ENCODE measurements around the gene IQCE. TPM values are rescaled to one million over a fixed set of nuclear protein-coding genes. Genes with fewer than 3 reads are reported as not detected.

The IQCE gene
- total RNA-seq, 4 donors from 2014 or later: 6.6 to 14.3 (median 12.8) TPM

- no peak for ATAC-seq (ENCODE audit: low FRiP score)
These were observed 81.7 kb downstream of the IQCE start for GRCh38 chr7:2640482-2640830.

GRCh38 chr7:2640846-2641316 lies 82.1 kb downstream of the IQCE start:
- ATAC-seq (ENCODE audit: low FRiP score) (no peak), DNase-seq (ENCODE audit: low spot score) (no peak)
- no peak for TF ChIP-seq CTCF (IDR thresholded peaks at IDR 0.05)

More at GRCh38 chr7:2640482-2640830, 81.7 kb downstream of the IQCE start:
- no peak for TF ChIP-seq CTCF (IDR thresholded peaks at IDR 0.05)
- no peak for DNase-seq (ENCODE audit: low spot score)

- no peak for TF ChIP-seq CTCF (IDR thresholded peaks at IDR 0.05)
- DNase-seq (ENCODE audit: low spot score) (peak; percentile 52), ATAC-seq (ENCODE audit: low FRiP score) (peak; percentile 48)
These were observed 82.9 kb downstream of the IQCE start for GRCh38 chr7:2641406-2642393.

- no peak for TF ChIP-seq CTCF (IDR thresholded peaks at IDR 0.05)
- ATAC-seq (ENCODE audit: low FRiP score): no peak
- DNase-seq (ENCODE audit: low spot score): no peak
These were observed 84.8 kb downstream of the IQCE start for GRCh38 chr7:2643386-2644219.

GRCh38 chr7:2644220-2644561 lies 85.4 kb downstream of the IQCE start:
- no peak for ATAC-seq (ENCODE audit: low FRiP score)
- no peak for DNase-seq (ENCODE audit: low spot score)
- TF ChIP-seq CTCF (IDR thresholded peaks at IDR 0.05): no peak

- no peak for TF ChIP-seq CTCF (IDR thresholded peaks at IDR 0.05)
- DNase-seq (ENCODE audit: low spot score) (no peak), ATAC-seq (ENCODE audit: low FRiP score) (no peak)
These were observed 85.9 kb downstream of the IQCE start for GRCh38 chr7:2644562-2645273.

Measured in omental fat pad (tissue), 4 donors.